ENCODE results near the gene B4GALT5. TPM values are rescaled to one million over a fixed set of nuclear protein-coding genes. Genes with fewer than 3 reads are reported as not detected.
A peak's percentile ranks its signal among the peaks of the same experiment; 100 is the strongest.

B4GALT5 gene
- total and polyA plus RNA-seq, 3 donors from 2014 or later = 56.9 to 69.7 (median 63.4) TPM

- Histone ChIP-seq H3K27ac (peak overlapping the region; percentile 6 to 56), H3K4me3 (no peak overlapping the region), H3K9me3 (no peaks in the 10 kb centered on the region), H3K27me3 (no peaks in the 10 kb centered on the region), H3K36me3 (ENCODE audit: low read depth, missing control alignments) (no peaks in the 10 kb centered on the region), H3K4me1 (peaks cover 38% of the 10 kb centered on the region)
- no peak for TF ChIP-seq POLR2A (IDR thresholded peaks at IDR 0.05)
- TF ChIP-seq CTCF (IDR thresholded peaks at IDR 0.05) = no peak
- no peak for DNase-seq
- 81 to 85% methylated on average over 13 of the region's 13 CpGs for WGBS, 2 donors
- intact Hi-C loops (cut with DNase I; ENCODE audit: low total_unique reads) = no loop called here
Measured at GRCh38 chr20:49684335-49684997, 29.2 kb downstream of the B4GALT5 start.

- Histone ChIP-seq H3K9me3 (no peaks in the 10 kb centered on the region), H3K4me3 (no peak overlapping the region), H3K27me3 (no peaks in the 10 kb centered on the region), H3K27ac (no peak overlapping the region), H3K36me3 (ENCODE audit: low read depth, missing control alignments) (no peaks in the 10 kb centered on the region), H3K4me1 (peaks cover 46% of the 10 kb centered on the region)
- no peak for TF ChIP-seq CTCF (IDR thresholded peaks at IDR 0.05)
- no peak for TF ChIP-seq POLR2A (IDR thresholded peaks at IDR 0.05)
- DNase-seq = no peak
- WGBS, 2 donors = 88 to 95% methylated on average over 4 of the region's 4 CpGs
- intact Hi-C loops (cut with DNase I; ENCODE audit: low total_unique reads) = no loop called here
Measured at GRCh38 chr20:49682798-49683197, 30.9 kb downstream of the B4GALT5 start.

GRCh38 chr20:49682278-49682677 lies 31.4 kb downstream of the B4GALT5 start:
- TF ChIP-seq POLR2A (IDR thresholded peaks at IDR 0.05) = no peak
- TF ChIP-seq CTCF (IDR thresholded peaks at IDR 0.05) = no peak
- DNase-seq = no peak
- H3K36me3 ChIP-seq (ENCODE audit: low read depth, missing control alignments) = no peaks in the 10 kb centered on the region
- peaks cover 46% of the 10 kb centered on the region for H3K4me1 ChIP-seq
- intact Hi-C loops (cut with DNase I; ENCODE audit: low total_unique reads) = no loop called here
- no peak overlapping the region for H3K4me3 ChIP-seq
- WGBS, 2 donors = 88 to 90% methylated on average over 8 of the region's 8 CpGs
- no peak overlapping the region for H3K27ac ChIP-seq
- no peaks in the 10 kb centered on the region for H3K9me3 ChIP-seq
- H3K27me3 ChIP-seq = no peaks in the 10 kb centered on the region

- H3K9me3 ChIP-seq = no peaks in the 10 kb centered on the region
- no peak for TF ChIP-seq POLR2A (IDR thresholded peaks at IDR 0.05)
- TF ChIP-seq CTCF (IDR thresholded peaks at IDR 0.05) = no peak
- peaks cover 50% of the 10 kb centered on the region for H3K4me1 ChIP-seq
- no peaks in the 10 kb centered on the region for H3K36me3 ChIP-seq (ENCODE audit: low read depth, missing control alignments)
- H3K27ac ChIP-seq = no peak overlapping the region
- no peak for DNase-seq
- intact Hi-C loops (cut with DNase I; ENCODE audit: low total_unique reads) = no loop called here
- H3K27me3 ChIP-seq = no peaks in the 10 kb centered on the region
- H3K4me3 ChIP-seq = no peak overlapping the region
- 92 to 95% methylated on average over 3 of the region's 3 CpGs for WGBS, 2 donors
Measured at GRCh38 chr20:49681850-49682216, 31.8 kb downstream of the B4GALT5 start.

- no peak overlapping the region for H3K4me3 ChIP-seq
- H3K36me3 ChIP-seq (ENCODE audit: low read depth, missing control alignments) = no peaks in the 10 kb centered on the region
- no peak for DNase-seq
- no peaks in the 10 kb centered on the region for H3K27me3 ChIP-seq
- no peaks in the 10 kb centered on the region for H3K9me3 ChIP-seq
- H3K4me1 ChIP-seq = peaks cover 56% of the 10 kb centered on the region
- no peak overlapping the region for H3K27ac ChIP-seq
- TF ChIP-seq CTCF (IDR thresholded peaks at IDR 0.05) (no peak), POLR2A (IDR thresholded peaks at IDR 0.05) (no peak)
- 67 to 68% methylated on average over 6 of the region's 6 CpGs for WGBS, 2 donors
- intact Hi-C loops (cut with DNase I; ENCODE audit: low total_unique reads) = no loop called here
Measured at GRCh38 chr20:49680484-49680883, 33.2 kb downstream of the B4GALT5 start.
